HL-60 (cell line): ENCODE measurements around the gene DNAL1.

Experiments
- CTCF ChIP-seq: IDR thresholded peaks from one replicate; pipeline ENCODE4 v1.5.1; 2011; ENCODE audit warnings: low read length, control low read depth, inconsistent platforms; ENCODE audit not compliant: insufficient read depth
- GABPA ChIP-seq: IDR thresholded peaks from 2 replicates; pipeline ENCODE4 v1.6.1; 2012; ENCODE audit warnings: low read depth
- POLR2AphosphoS5 ChIP-seq: IDR thresholded peaks from 2 replicates; pipeline ENCODE4 v1.6.1; 2012; ENCODE audit warnings: low read depth
- SPI1 ChIP-seq: IDR thresholded peaks from 2 replicates; pipeline ENCODE4 v1.6.1; 2012; ENCODE audit warnings: low read depth, mild to moderate bottlenecking, borderline replicate concordance

GRCh38 chr14:73696466-73697400, 51.9 kb downstream of the DNAL1 start:
- TF ChIP-seq CTCF (no peak), GABPA (no peak), POLR2AphosphoS5 (no peak), SPI1 (no peak)
